GM12865 (cell line): Measurements from ENCODE around the gene STX11.

Experiments used
- DNase-seq: peaks from one replicate; pipeline ENCODE4 v3.0.0; 2010; ENCODE audit warnings: low read depth
- H3K4me3 ChIP-seq: 2 replicates; pipeline ENCODE4 v1.5.1; 2011; ENCODE audit warnings: mild to moderate bottlenecking, low read depth, low read length, control low read depth
- TF ChIP-seq, protein P1 (sequence below): IDR thresholded peaks from 2 replicates; pipeline ENCODE4 v1.5.1; 2011; ENCODE audit warnings: low read length, control low read depth, low read depth, inconsistent platforms; ENCODE audit not compliant: insufficient read depth; ENCODE audit errors: missing control alignments

The STX11 gene

GRCh38 chr6:144113366-144113765 lies 37.0 kb upstream of the STX11 start:
- H3K4me3 ChIP-seq: no peak overlapping the region
- no peak for DNase-seq
- TF ChIP-seq, protein P1, sequence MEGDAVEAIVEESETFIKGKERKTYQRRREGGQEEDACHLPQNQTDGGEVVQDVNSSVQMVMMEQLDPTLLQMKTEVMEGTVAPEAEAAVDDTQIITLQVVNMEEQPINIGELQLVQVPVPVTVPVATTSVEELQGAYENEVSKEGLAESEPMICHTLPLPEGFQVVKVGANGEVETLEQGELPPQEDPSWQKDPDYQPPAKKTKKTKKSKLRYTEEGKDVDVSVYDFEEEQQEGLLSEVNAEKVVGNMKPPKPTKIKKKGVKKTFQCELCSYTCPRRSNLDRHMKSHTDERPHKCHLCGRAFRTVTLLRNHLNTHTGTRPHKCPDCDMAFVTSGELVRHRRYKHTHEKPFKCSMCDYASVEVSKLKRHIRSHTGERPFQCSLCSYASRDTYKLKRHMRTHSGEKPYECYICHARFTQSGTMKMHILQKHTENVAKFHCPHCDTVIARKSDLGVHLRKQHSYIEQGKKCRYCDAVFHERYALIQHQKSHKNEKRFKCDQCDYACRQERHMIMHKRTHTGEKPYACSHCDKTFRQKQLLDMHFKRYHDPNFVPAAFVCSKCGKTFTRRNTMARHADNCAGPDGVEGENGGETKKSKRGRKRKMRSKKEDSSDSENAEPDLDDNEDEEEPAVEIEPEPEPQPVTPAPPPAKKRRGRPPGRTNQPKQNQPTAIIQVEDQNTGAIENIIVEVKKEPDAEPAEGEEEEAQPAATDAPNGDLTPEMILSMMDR: no peak

DNA sequence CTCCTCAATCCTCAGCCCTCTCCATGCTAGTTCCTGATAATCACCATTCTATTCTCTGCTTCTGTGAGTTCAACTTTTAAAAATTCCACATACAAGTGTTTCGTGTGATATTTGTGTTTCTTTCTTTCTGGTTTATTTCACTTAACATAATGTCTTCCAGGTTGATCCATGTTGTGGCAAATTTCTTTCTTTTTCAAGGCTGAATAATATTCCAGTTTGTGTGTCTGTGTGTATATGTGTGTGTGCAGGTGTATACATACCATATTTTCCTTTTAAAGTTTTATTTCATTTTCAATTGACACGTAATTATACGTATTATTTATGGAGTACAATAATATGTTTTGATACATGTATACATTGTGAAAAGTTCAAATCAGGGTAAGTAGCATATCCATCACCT lies 35.1 kb upstream of the STX11 start:
- TF ChIP-seq, protein P1: no peak
- no peak overlapping the region for H3K4me3 ChIP-seq
- no peak for DNase-seq

- DNase-seq: no peak
- no peak overlapping the region for H3K4me3 ChIP-seq
- TF ChIP-seq, protein P1: no peak
Measured at GRCh38 chr6:144119376-144119775, 30.9 kb upstream of the STX11 start.

DNA sequence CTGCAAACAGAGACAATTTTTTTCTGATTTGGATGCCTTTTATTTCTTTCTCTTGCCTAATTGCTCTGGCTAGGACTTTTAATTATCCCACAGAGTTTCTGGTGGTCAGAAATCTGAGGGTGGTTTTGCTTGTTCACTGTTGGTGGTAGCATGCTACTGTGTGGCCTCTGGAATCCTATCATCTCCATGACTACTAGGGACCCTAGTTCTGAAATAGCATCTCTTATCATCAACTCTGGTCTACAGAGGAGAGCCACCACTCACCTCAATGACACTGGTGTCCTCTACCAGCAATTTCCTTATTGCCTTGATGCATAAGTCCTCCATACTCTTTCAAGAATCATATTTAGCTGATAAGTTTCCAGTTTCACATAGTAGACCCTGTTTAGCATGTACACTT lies 27.5 kb upstream of the STX11 start:
- no peak overlapping the region for H3K4me3 ChIP-seq
- no peak for DNase-seq
- TF ChIP-seq, protein P1: no peak

- H3K4me3 ChIP-seq: no peak overlapping the region
- no peak for DNase-seq
- TF ChIP-seq, protein P1: no peak
Measured at GRCh38 chr6:144123421-144123820, 26.9 kb upstream of the STX11 start.

GRCh38 chr6:144123836-144124235 lies 26.5 kb upstream of the STX11 start:
- H3K4me3 ChIP-seq: no peak overlapping the region
- DNase-seq: no peak
- TF ChIP-seq, protein P1: no peak

- no peak for DNase-seq
- no peak overlapping the region for H3K4me3 ChIP-seq
- TF ChIP-seq, protein P1: no peak
Measured at GRCh38 chr6:144127097-144127496, 23.2 kb upstream of the STX11 start.
